ENCODE measurements around the gene LTF. TPM values are rescaled to one million over a fixed set of nuclear protein-coding genes. Genes with fewer than 3 reads are reported as not detected.

Gene LTF
- total and polyA plus RNA-seq, 4 experiments from 2014 or later, result not detected

- ChIA-PET POLR2A (ENCODE audit: partially characterized antibody) (no interaction called here), CTCF (ENCODE audit: partially characterized antibody) (no interaction called here)
- H3K4me3 Mint-ChIP-seq, result no peak overlapping the region
- H3K9me3 Mint-ChIP-seq, result no peaks in the 10 kb centered on the region
- peaks cover 0 to 3% (median 0%) of the 10 kb centered on the region in 4 donors for H3K4me1 Mint-ChIP-seq
- intact Hi-C loops (cut with micrococcal nuclease), result no loop called here
- no peak for DNase-seq
- H3K36me3 Mint-ChIP-seq, result no peaks in the 10 kb centered on the region
- no peak overlapping the region for H3K4me3 ChIP-seq (ENCODE audit: low read length in 2 of 2)
- H3K27me3 Mint-ChIP-seq, result no peaks in the 10 kb centered on the region
- H3K27me3 ChIP-seq (ENCODE audit: insufficient read depth, low read length), result no peaks in the 10 kb centered on the region
- no peaks in the 10 kb centered on the region for H3K4me1 ChIP-seq (ENCODE audit: insufficient read depth, low read length)
- no peak overlapping the region for H3K27ac Mint-ChIP-seq
- no peaks in the 10 kb centered on the region for H3K36me3 ChIP-seq (ENCODE audit: insufficient read depth, low read length)
- H3K9me3 ChIP-seq (ENCODE audit: control insufficient read depth in 1 of 2, low read length in 2 of 2), result no peaks in the 10 kb centered on the region
- no peak overlapping the region for H3K27ac ChIP-seq (ENCODE audit: low read depth, low read length)
Observed at GRCh38 chr3:46417841-46418611, 46.7 kb downstream of the LTF start.

GRCh38 chr3:46416811-46417510, 47.7 kb downstream of the LTF start:
- H3K27ac ChIP-seq (ENCODE audit: low read depth, low read length), result no peak overlapping the region
- intact Hi-C loops (cut with micrococcal nuclease), result no loop called here
- Mint-ChIP-seq H3K36me3 (no peaks in the 10 kb centered on the region), H3K4me3 (no peak overlapping the region), H3K9me3 (no peaks in the 10 kb centered on the region), H3K4me1 (peaks cover 0 to 3% (median 0%) of the 10 kb centered on the region in 4 donors), H3K27me3 (no peaks in the 10 kb centered on the region), H3K27ac (no peak overlapping the region)
- ChIA-PET CTCF (ENCODE audit: partially characterized antibody) (no interaction called here), POLR2A (ENCODE audit: partially characterized antibody) (no interaction called here)
- no peak for DNase-seq
- no peak overlapping the region for H3K4me3 ChIP-seq (ENCODE audit: low read length in 2 of 2)
- no peaks in the 10 kb centered on the region for H3K36me3 ChIP-seq (ENCODE audit: insufficient read depth, low read length)
- H3K4me1 ChIP-seq (ENCODE audit: insufficient read depth, low read length), result no peaks in the 10 kb centered on the region
- no peaks in the 10 kb centered on the region for H3K9me3 ChIP-seq (ENCODE audit: control insufficient read depth in 1 of 2, low read length in 2 of 2)
- no peaks in the 10 kb centered on the region for H3K27me3 ChIP-seq (ENCODE audit: insufficient read depth, low read length)

GRCh38 chr3:46416125-46416810, 48.4 kb downstream of the LTF start:
- Mint-ChIP-seq H3K9me3 (no peaks in the 10 kb centered on the region), H3K4me3 (no peak overlapping the region), H3K4me1 (peaks cover 0 to 3% (median 0%) of the 10 kb centered on the region in 4 donors), H3K27me3 (no peaks in the 10 kb centered on the region), H3K36me3 (no peaks in the 10 kb centered on the region), H3K27ac (no peak overlapping the region)
- ChIA-PET POLR2A (ENCODE audit: partially characterized antibody) (no interaction called here), CTCF (ENCODE audit: partially characterized antibody) (no interaction called here)
- no peaks in the 10 kb centered on the region for H3K4me1 ChIP-seq (ENCODE audit: insufficient read depth, low read length)
- no peaks in the 10 kb centered on the region for H3K27me3 ChIP-seq (ENCODE audit: insufficient read depth, low read length)
- no peak overlapping the region for H3K4me3 ChIP-seq (ENCODE audit: low read length in 2 of 2)
- no peaks in the 10 kb centered on the region for H3K36me3 ChIP-seq (ENCODE audit: insufficient read depth, low read length)
- H3K9me3 ChIP-seq (ENCODE audit: control insufficient read depth in 1 of 2, low read length in 2 of 2), result no peaks in the 10 kb centered on the region
- intact Hi-C loops (cut with micrococcal nuclease), result no loop called here
- H3K27ac ChIP-seq (ENCODE audit: low read depth, low read length), result no peak overlapping the region
- no peak for DNase-seq

- intact Hi-C loops (cut with micrococcal nuclease), result no loop called here
- ChIA-PET POLR2A (ENCODE audit: partially characterized antibody) (no interaction called here), CTCF (ENCODE audit: partially characterized antibody) (no interaction called here)
- Mint-ChIP-seq H3K27me3 (peaks cover 1 to 2% of the 10 kb centered on the region in 2 donors), H3K9me3 (no peaks in the 10 kb centered on the region), H3K27ac (no peak overlapping the region), H3K4me1 (peaks cover 0 to 3% (median 0%) of the 10 kb centered on the region in 4 donors), H3K4me3 (no peak overlapping the region), H3K36me3 (no peaks in the 10 kb centered on the region)
- no peaks in the 10 kb centered on the region for H3K27me3 ChIP-seq (ENCODE audit: insufficient read depth, low read length)
- H3K27ac ChIP-seq (ENCODE audit: low read depth, low read length), result no peak overlapping the region
- H3K36me3 ChIP-seq (ENCODE audit: insufficient read depth, low read length), result no peaks in the 10 kb centered on the region
- DNase-seq, result no peak
- no peaks in the 10 kb centered on the region for H3K4me1 ChIP-seq (ENCODE audit: insufficient read depth, low read length)
- no peak overlapping the region for H3K4me3 ChIP-seq (ENCODE audit: low read length in 2 of 2)
- H3K9me3 ChIP-seq (ENCODE audit: control insufficient read depth in 1 of 2, low read length in 2 of 2), result no peaks in the 10 kb centered on the region
Observed at GRCh38 chr3:46414739-46415138, 50.0 kb downstream of the LTF start.

DNA sequence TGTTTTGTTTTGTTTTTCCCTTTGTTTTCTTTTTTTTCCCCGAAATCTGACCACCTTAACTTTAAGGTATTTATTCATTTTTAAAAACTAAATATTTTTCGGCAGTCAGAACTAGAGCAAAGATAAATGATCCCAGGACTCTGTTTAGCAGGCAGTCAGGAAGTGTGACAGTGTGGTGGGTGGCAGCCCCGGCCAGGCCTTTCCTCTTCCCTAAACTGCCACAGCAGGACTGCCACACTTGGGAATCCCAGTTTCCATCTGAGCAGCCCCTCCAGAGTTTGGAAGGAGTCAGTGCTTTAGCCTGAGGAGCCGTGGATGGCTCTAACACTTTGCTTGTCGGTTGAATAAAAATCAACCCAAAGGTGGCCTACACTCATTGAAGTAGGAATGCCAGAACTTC, 50.8 kb downstream of the LTF start:
- Histone ChIP-seq H3K4me3 (ENCODE audit: low read length in 2 of 2) (no peak overlapping the region), H3K27ac (ENCODE audit: low read depth, low read length) (no peak overlapping the region), H3K27me3 (ENCODE audit: insufficient read depth, low read length) (no peaks in the 10 kb centered on the region), H3K9me3 (ENCODE audit: control insufficient read depth in 1 of 2, low read length in 2 of 2) (no peaks in the 10 kb centered on the region), H3K36me3 (ENCODE audit: insufficient read depth, low read length) (no peaks in the 10 kb centered on the region), H3K4me1 (ENCODE audit: insufficient read depth, low read length) (no peaks in the 10 kb centered on the region)
- no peaks in the 10 kb centered on the region for H3K36me3 Mint-ChIP-seq
- no peaks in the 10 kb centered on the region for H3K9me3 Mint-ChIP-seq
- no peak for DNase-seq
- no peak overlapping the region for H3K27ac Mint-ChIP-seq
- H3K4me1 Mint-ChIP-seq, result peaks cover 0 to 3% (median 0%) of the 10 kb centered on the region in 4 donors
- peaks cover 1 to 2% of the 10 kb centered on the region in 2 donors for H3K27me3 Mint-ChIP-seq
- intact Hi-C loops (cut with micrococcal nuclease), result no loop called here
- H3K4me3 Mint-ChIP-seq, result no peak overlapping the region
- ChIA-PET CTCF (ENCODE audit: partially characterized antibody) (no interaction called here), POLR2A (ENCODE audit: partially characterized antibody) (no interaction called here)

DNA sequence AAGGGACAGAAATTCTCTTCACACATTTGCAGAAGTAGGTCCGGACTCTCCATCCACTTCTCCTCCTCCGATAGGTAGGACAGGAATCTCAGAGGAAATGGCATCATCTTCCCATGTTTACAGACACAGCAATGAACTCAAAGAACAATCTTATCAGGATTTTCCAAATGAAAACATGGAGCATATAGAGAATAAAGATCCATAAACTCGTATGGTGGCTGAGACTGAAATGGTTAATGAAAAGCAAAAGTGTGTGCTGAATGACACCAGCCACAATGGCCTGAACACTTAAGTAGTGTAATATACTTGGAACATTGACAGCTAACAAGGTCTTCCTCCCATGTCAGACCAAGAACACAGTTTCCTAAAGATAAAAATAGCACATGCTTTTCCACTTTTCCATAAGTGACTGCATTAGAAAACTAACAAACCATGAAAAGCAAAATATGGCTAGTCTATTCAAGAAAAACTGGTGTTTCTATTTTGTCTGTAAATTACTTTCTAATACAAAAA, 51.9 kb downstream of the LTF start:
- POLR2A ChIA-PET (ENCODE audit: partially characterized antibody), result no interaction called here
- CTCF ChIA-PET (ENCODE audit: partially characterized antibody), result no interaction called here
- H3K9me3 Mint-ChIP-seq, result no peaks in the 10 kb centered on the region

GRCh38 chr3:46411271-46411670, 53.4 kb downstream of the LTF start:
- intact Hi-C loops (cut with micrococcal nuclease), result no loop called here
- CTCF ChIA-PET (ENCODE audit: partially characterized antibody), result no interaction called here
- DNase-seq, result no peak
- POLR2A ChIA-PET (ENCODE audit: partially characterized antibody), result no interaction called here
- H3K36me3 Mint-ChIP-seq, result no peaks in the 10 kb centered on the region
- no peaks in the 10 kb centered on the region for H3K27me3 ChIP-seq (ENCODE audit: insufficient read depth, low read length)
- H3K9me3 ChIP-seq (ENCODE audit: control insufficient read depth in 1 of 2, low read length in 2 of 2), result no peaks in the 10 kb centered on the region
- H3K4me1 ChIP-seq (ENCODE audit: insufficient read depth, low read length), result peaks cover 18% of the 10 kb centered on the region
- no peaks in the 10 kb centered on the region for H3K9me3 Mint-ChIP-seq
- no peak overlapping the region for H3K4me3 Mint-ChIP-seq
- peaks cover 1 to 2% of the 10 kb centered on the region in 2 donors for H3K27me3 Mint-ChIP-seq
- H3K4me3 ChIP-seq (ENCODE audit: low read length in 2 of 2), result no peak overlapping the region
- no peaks in the 10 kb centered on the region for H3K36me3 ChIP-seq (ENCODE audit: insufficient read depth, low read length)
- no peak overlapping the region for H3K27ac ChIP-seq (ENCODE audit: low read depth, low read length)
- H3K27ac Mint-ChIP-seq, result no peak overlapping the region
- H3K4me1 Mint-ChIP-seq, result peaks cover 6 to 18% (median 12%) of the 10 kb centered on the region in 4 donors

More for the DNA sequence above, 51.9 kb downstream of the LTF start:
- no peaks in the 10 kb centered on the region for H3K36me3 ChIP-seq (ENCODE audit: insufficient read depth, low read length)
- H3K4me3 ChIP-seq (ENCODE audit: low read length in 2 of 2), result no peak overlapping the region
- peaks cover under 1 to 5% (median 4%) of the 10 kb centered on the region in 4 donors for H3K4me1 Mint-ChIP-seq
- no peak overlapping the region for H3K27ac ChIP-seq (ENCODE audit: low read depth, low read length)
- intact Hi-C loops (cut with micrococcal nuclease), result no loop called here
- no peak overlapping the region for H3K4me3 Mint-ChIP-seq
- H3K4me1 ChIP-seq (ENCODE audit: insufficient read depth, low read length), result peaks cover 6% of the 10 kb centered on the region
- H3K36me3 Mint-ChIP-seq, result no peaks in the 10 kb centered on the region
- DNase-seq, result no peak
- no peaks in the 10 kb centered on the region for H3K27me3 ChIP-seq (ENCODE audit: insufficient read depth, low read length)
- H3K27ac Mint-ChIP-seq, result no peak overlapping the region
- H3K9me3 ChIP-seq (ENCODE audit: control insufficient read depth in 1 of 2, low read length in 2 of 2), result no peaks in the 10 kb centered on the region
- H3K27me3 Mint-ChIP-seq, result peaks cover 1 to 2% of the 10 kb centered on the region in 2 donors

All from CD4-positive, alpha-beta memory T cell (primary cell).